Stimulated activated CD4-positive, alpha-beta T cell treated with anti-CD3 and anti-CD28 coated beads, Interleukin-15, amount 100 ng/mL, for 48 hours (primary cell): ENCODE measurements around the gene NME7.

ENCODE experiments used
- DNase-seq, 2 donors: peaks; one replicate each; pipeline ENCODE4 v3.0.0-alpha.2; 2020; ENCODE audit warnings: low read depth in 2 of 2

NME7 gene

DNA sequence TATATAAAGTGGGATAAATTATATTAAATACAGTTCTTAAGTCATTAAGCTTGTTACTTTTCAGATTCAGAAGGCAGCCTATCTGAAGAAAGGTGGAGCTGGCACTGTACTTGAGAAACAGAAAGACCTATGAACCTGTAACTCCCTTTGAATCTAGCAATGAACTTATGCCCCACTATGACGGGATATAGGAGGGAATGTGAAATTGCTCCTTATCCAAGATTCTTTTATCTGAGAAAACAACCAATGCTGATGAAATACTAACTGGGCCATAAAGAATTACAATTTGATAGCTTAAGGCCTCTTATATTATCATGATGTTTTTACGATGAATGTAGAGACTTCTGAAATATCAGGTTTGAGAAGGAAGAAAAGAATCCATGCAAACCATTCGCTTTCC is 211.0 kb downstream of the NME7 start:
- DNase-seq = no peak

DNA sequence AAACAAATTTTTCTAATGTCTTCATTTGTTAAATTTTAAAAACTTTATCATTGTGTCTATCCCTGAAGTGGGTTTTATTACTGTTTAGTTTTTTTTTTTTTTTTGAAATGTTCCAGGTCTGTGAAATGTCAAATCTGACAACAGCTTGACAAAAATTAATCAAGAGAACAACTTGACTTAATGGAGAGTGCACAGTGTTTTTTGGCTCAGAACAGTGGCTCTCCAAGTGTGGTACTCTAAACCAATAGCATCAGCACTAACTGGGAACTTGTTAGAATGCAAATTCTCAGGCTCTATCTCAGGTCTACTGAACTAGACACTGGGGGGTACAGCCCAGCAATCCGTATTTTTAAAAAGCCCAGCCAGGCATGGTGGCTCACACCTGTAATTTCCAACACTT is 211.9 kb downstream of the NME7 start:
- no peak for DNase-seq

DNA sequence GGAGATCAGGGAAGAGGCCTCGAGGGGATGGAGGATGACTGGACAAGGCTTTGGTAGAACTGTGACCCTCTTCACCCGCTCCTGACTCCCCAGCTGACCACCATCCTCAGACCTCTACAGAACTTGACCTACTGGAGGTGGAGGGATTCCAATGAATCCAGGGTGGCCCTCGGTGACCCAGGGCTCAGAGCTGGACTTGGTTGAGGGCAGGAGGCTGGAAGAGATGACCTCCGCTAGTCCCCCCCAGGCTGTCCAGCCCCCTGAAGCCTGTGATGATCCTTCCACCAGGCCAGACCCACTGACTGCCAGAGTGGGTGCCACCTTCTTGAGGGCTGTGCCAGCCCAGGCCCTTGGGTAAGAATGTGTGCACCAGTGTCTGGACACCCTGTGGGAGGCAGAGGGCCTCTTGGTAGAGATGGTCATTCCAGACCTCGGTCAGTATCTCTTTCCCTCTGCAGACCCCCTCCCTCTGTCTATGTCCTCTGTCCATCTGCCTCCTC is 216.2 kb downstream of the NME7 start:
- DNase-seq = no peak

GRCh38 chr1:169150641-169151337 is 216.8 kb downstream of the NME7 start:
- no peak for DNase-seq

- DNase-seq = no peak
Measured at GRCh38 chr1:169149555-169150286, 217.9 kb downstream of the NME7 start.

DNA sequence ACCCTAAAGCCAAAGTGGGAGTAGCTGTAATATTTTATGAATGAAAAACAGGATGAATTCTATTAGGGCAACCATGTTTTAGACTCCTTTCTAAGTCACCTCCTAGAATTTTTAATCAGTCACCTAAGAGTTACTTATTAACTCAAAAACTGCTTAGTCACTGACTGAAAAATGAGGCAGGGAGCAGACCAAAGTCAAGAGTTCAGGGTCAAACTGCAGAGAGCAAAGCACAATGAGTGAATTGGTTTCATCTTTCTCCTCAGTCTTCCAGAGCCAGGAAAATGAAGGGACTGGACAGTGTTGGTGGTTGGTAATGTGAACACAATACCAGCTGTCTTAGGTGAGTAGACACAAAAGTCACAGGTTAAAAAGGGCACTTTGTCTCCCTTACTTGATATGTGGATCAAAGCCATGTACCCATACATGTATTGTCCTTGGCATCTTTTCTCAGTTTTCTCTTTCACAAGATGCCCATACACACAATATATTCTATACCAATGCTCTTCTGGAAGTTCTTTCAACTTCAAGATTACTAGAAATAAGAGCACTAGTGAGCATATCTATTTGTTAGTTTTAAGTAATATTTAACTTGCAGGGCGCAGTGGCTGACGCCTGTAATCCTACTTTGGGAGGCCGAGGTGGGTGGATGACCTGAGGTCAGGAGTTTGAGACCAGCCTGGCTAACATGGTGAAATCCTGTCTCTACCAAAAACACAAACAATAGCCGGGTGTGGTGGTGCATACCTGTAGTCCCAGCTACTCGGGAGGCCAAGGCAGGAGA is 218.9 kb downstream of the NME7 start:
- no peak for DNase-seq

DNA sequence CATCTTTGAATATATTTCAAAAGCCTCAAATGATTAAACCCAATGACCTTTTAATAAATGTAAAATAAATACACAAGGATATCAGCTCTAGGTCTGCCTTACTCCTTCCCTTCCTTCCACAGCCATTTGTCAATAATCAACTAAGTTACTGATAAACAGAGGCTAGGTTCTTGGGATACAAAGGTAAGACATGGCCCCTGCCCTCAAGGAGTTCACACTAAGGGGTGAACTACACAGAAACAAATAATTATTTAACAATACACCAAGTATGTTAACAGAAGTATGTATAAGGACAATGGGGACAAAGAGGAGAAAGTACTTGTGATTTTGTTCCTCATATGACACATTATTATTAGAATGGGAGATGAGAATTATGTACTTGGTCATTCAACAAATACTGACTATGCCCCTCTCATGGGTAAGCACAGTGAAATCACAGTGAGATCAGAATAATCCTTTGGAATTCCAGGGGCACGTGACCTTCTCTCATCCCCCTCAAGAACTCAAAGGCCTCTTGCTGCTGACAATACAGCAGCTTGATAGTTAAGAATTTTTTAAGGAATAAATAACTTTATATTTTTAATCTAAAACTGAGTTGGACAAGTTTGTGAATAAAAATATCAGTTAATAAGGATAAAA is 220.9 kb downstream of the NME7 start:
- no peak for DNase-seq

DNA sequence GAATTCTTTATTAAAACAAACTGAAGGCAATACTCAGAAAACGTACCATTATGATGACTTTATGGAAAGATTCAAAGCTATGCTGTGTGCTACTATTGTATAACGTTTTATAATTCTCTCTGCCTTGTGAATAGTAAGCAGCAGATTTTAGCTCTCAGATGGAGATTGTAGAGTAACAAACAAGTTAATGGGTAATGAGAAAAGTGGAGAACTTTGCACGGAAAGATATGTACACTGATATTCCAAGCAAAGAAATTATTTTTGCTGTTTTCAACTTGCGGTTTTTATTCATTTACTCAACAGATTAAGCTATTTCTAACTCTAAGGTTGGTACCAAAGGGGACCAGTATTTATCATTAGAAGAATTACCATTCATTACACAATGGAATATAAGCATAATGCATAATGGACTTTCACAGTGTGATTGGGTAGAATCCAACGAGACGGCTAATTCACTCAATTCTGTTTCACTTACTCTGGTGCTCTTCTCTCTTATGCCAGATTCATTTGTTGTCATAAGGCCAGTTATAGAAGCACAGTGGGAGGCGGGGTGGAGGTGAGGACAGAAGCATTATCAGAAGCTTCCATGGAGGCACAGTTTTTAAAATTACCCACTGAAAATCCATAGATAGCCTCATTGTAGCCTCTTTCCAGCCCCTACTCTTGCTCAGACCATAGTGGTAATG is 222.5 kb downstream of the NME7 start:
- no peak for DNase-seq

GRCh38 chr1:169143984-169144383 is 223.6 kb downstream of the NME7 start:
- DNase-seq = no peak

- DNase-seq = no peak
Measured at GRCh38 chr1:169143346-169143745, 224.3 kb downstream of the NME7 start.

- no peak for DNase-seq
Measured at GRCh38 chr1:169142129-169142528, 225.5 kb downstream of the NME7 start.

DNA sequence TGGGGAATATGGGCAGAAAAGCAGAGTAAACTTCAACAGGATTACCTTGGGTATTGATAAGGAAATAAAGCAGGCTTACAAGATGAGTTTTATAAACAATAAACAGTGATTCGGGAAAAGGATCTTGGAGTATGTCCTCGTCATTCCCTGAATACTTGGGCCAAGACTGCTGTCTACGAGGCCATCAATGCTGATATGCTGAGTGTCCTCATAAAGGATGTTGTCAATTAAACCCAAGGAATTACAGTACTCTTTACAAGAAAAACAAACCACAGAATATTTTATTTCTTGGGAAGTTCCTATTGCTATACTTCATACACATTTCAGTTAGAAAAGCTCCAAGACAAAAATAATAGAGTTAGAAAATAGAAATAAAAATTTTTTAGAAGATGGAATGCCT is 226.2 kb downstream of the NME7 start:
- no peak for DNase-seq

DNA sequence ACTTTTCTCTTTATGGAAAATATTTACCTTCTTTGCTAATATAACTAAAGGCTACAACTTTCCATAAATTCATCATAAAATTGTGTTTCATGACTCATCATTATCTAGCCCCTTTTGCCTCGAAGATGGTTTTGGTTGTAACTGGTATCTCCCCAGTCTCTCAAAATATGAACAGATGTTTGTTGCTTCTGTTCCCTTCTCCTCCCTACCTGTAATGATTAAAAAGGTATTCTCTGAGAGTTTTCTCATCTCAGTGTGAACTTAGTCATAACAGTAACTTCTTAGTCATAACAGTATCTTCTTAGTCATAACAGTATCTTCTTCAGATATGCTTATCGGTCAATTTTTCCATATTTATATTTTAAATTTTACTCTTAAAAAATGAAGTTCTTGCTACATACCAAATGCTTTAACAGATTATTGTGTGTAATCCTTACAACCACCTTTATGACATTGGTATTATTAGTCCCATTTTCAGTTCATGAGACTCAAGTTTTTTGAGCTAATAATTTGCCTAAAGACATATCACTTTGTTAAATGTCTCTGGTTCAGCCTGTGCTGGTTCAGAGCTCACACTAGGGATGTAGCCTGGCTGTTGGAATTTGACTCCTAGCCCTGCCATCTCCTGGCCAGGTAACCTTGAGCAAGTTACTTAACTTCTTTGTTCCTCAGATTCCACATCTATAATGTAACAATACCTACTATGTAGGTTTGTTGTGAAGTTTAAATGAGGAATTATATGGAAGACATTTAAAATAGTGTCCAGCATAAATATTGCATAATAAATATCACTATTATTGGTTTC is 228.5 kb downstream of the NME7 start:
- DNase-seq = no peak

- no peak for DNase-seq
Measured at GRCh38 chr1:169137357-169137756, 230.2 kb downstream of the NME7 start.

GRCh38 chr1:169133801-169134502 is 233.6 kb downstream of the NME7 start:
- no peak for DNase-seq

DNA sequence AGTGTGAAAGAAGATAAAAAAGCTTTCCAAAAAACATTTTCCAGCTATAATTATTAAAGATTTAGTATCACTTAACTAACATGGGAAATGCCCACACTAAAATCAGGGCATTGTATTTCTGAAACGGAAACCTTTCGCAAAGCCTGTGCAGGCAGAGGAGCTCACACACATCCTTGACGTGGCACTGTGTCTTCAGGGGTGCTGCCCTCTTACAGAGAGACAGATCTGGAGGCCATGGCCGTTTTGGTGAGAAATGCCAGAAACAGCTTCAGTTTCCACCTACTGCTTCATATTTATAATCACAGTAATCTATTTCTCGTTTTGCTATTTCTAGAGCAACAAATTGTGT is 234.4 kb downstream of the NME7 start:
- no peak for DNase-seq

GRCh38 chr1:169132512-169133227 is 234.9 kb downstream of the NME7 start:
- DNase-seq = no peak

DNA sequence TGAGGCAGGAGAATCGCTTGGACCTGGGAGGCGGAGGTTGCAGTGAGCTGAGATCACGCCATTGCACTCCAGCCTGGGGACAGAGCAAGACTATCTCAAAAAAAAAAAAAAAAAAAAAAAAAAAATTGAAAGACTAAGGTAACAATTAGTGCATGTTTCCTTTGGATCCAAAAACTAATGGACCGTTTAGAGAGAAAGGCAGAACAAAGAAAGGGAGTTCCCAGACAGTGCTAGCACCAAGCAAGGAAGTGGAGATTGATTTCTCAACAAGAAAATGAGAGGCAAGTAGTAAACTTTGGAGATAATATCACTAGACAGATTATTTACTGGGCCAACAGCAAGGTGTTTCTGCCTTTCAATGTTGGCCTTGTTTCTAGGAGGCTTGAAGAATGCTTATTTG is 236.9 kb downstream of the NME7 start:
- no peak for DNase-seq

DNA sequence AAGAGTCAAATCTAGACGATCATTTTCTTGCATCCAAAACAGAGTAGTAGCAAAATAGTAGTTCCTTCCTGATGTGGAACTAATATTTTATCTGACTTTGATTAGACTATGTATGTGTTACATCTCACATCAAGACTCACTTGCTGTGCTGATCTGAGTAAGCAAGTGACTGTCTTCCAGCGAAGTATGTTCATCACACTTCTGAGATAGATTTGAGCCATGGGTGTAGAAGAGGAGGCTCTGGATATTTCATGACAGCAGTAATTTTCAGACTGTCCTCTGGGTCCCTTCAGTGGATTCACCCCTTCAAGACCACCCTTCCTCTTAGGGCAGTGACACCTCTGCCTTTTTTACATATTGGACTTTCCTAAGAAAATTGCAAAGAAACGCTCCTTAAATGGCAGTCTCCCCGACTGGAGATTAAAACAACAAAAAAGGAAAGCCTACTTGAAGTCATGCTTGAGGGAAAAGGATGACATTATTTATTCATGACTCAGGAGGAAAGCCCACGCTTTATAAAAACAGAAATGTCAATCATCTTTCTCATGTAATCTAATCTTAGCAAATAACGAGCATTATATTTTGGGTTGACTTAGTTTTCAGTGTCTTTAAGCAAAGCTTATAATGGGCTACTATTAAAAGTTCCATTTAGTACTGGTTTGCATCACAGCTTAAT is 238.3 kb downstream of the NME7 start:
- no peak for DNase-seq
